ENCODE measurements around the gene KCNK7. TPM values are rescaled to one million over a fixed set of nuclear protein-coding genes. Genes with fewer than 3 reads are reported as not detected.

KCNK7 gene
- total RNA-seq, 1 donor from 2014 or later, result 0.84 TPM

GRCh38 chr11:65574109-65574810, 21.3 kb downstream of the KCNK7 start:
- TF ChIP-seq EZH2 (IDR thresholded peaks at IDR 0.05; ENCODE audit: insufficient read depth, low read length), result no peak
- TF ChIP-seq CTCF (IDR thresholded peaks at IDR 0.05; ENCODE audit: insufficient read depth, low read depth, low read length), result peak; percentile 50
- H3K9ac ChIP-seq (ENCODE audit: low read length), result peak overlapping the region; percentile 79
- H3K36me3 Mint-ChIP-seq (ENCODE audit: low read depth, unreplicated experiment), result peaks cover 2% of the 10 kb centered on the region
- H3K79me2 ChIP-seq (ENCODE audit: insufficient read depth, low read length), result peaks cover 39% of the 10 kb centered on the region
- H4K20me1 ChIP-seq (ENCODE audit: insufficient read depth, low read length), result peaks cover 45% of the 10 kb centered on the region
- peak overlapping the region; percentile 77 for H3K27ac Mint-ChIP-seq (ENCODE audit: unreplicated experiment)
- no peaks in the 10 kb centered on the region for H3K27me3 ChIP-seq (ENCODE audit: insufficient read depth, low read length)
- no peaks in the 10 kb centered on the region for H3K9me3 ChIP-seq (ENCODE audit: insufficient read depth, low read depth, low read length)
- no peaks in the 10 kb centered on the region for H3K9me3 Mint-ChIP-seq (ENCODE audit: unreplicated experiment)
- H3K4me1 ChIP-seq (ENCODE audit: insufficient read depth, low read length), result peaks cover 63% of the 10 kb centered on the region
- H3K4me3 ChIP-seq (ENCODE audit: insufficient read depth, low read depth, low read length), result peak overlapping the region; percentile 79
- H2AFZ ChIP-seq (ENCODE audit: low read depth, low read length), result no peak overlapping the region
- peak; percentile 90 for DNase-seq (ENCODE audit: low read depth)
- H3K36me3 ChIP-seq (ENCODE audit: insufficient read depth, low read length), result no peaks in the 10 kb centered on the region
- FAIRE-seq, result no peak
- peak overlapping the region; percentile 98 for H3K4me2 ChIP-seq (ENCODE audit: low read length)
- H3K27ac ChIP-seq (ENCODE audit: low read depth, low read length), result peak overlapping the region; percentile 52
- H3K4me3 Mint-ChIP-seq (ENCODE audit: unreplicated experiment), result peak overlapping the region; percentile 85
- peaks cover 30% of the 10 kb centered on the region for H3K4me1 Mint-ChIP-seq (ENCODE audit: low read depth, unreplicated experiment)
- H3K27me3 Mint-ChIP-seq (ENCODE audit: low read depth, unreplicated experiment), result peaks cover 10% of the 10 kb centered on the region

GRCh38 chr11:65573391-65574079, 22.1 kb downstream of the KCNK7 start:
- Mint-ChIP-seq H3K4me1 (ENCODE audit: low read depth, unreplicated experiment) (peaks cover 34% of the 10 kb centered on the region), H3K27ac (ENCODE audit: unreplicated experiment) (peak overlapping the region; percentile 26)
- no peak for DNase-seq (ENCODE audit: low read depth)

More at GRCh38 chr11:65573391-65574079, 22.1 kb downstream of the KCNK7 start:
- no peak overlapping the region for H3K27ac ChIP-seq (ENCODE audit: low read depth, low read length)
- Mint-ChIP-seq H3K9me3 (ENCODE audit: unreplicated experiment) (no peaks in the 10 kb centered on the region), H3K36me3 (ENCODE audit: low read depth, unreplicated experiment) (peaks cover 2% of the 10 kb centered on the region), H3K4me3 (ENCODE audit: unreplicated experiment) (peak overlapping the region; percentile 85), H3K27me3 (ENCODE audit: low read depth, unreplicated experiment) (peaks cover 5% of the 10 kb centered on the region)
- H4K20me1 ChIP-seq (ENCODE audit: insufficient read depth, low read length), result peaks cover 43% of the 10 kb centered on the region
- TF ChIP-seq CTCF (IDR thresholded peaks at IDR 0.05; ENCODE audit: insufficient read depth, low read depth, low read length), result no peak
- no peak for TF ChIP-seq EZH2 (IDR thresholded peaks at IDR 0.05; ENCODE audit: insufficient read depth, low read length)
- peak overlapping the region; percentile 98 for H3K4me2 ChIP-seq (ENCODE audit: low read length)
- H3K9ac ChIP-seq (ENCODE audit: low read length), result peak overlapping the region; percentile 79
- H3K4me3 ChIP-seq (ENCODE audit: insufficient read depth, low read depth, low read length), result peak overlapping the region; percentile 79
- peaks cover 70% of the 10 kb centered on the region for H3K4me1 ChIP-seq (ENCODE audit: insufficient read depth, low read length)
- H3K9me3 ChIP-seq (ENCODE audit: insufficient read depth, low read depth, low read length), result no peaks in the 10 kb centered on the region
- FAIRE-seq, result no peak
- H2AFZ ChIP-seq (ENCODE audit: low read depth, low read length), result no peak overlapping the region
- H3K79me2 ChIP-seq (ENCODE audit: insufficient read depth, low read length), result peaks cover 46% of the 10 kb centered on the region
- H3K36me3 ChIP-seq (ENCODE audit: insufficient read depth, low read length), result no peaks in the 10 kb centered on the region
- no peaks in the 10 kb centered on the region for H3K27me3 ChIP-seq (ENCODE audit: insufficient read depth, low read length)

Measured in astrocyte (in vitro differentiated cells and primary cell).